SK-N-SH (cell line): ENCODE results near the gene IDH3G. TPM values are rescaled to one million over a fixed set of nuclear protein-coding genes. Genes with fewer than 3 reads are reported as not detected.

Experiments
- CTCF ChIA-PET: fragments of 300-600, 350-600 bp; formaldehyde crosslinking; extraction: SDS; loops from one replicate; lab custom pipeline; 2021; lab: Yijun Ruan, JAX
- POLR2A ChIA-PET: fragments of 350-600 bp; sonication (Branson Sonifier 250); formaldehyde crosslinking; extraction: SDS; loops from one replicate; lab custom pipeline; 2020; ENCODE audit warnings: antibody characterized with exemption, inconsistent platforms; lab: Yijun Ruan, JAX
- DNase-seq: peaks from one replicate; pipeline ENCODE4 v3.0.0; 2012
- H2AFZ ChIP-seq: fragments of 200-600 bp; sonication (generic); 2 replicates; pipeline ENCODE4 v1.8.1; 2016; ENCODE audit warnings: antibody characterized with exemption, mild to moderate bottlenecking, low read depth
- H3F3A ChIP-seq: fragments of 200-600 bp; sonication (generic); replicated peaks from 2 replicates; pipeline ENCODE3; 2016; ENCODE audit warnings: antibody characterized with exemption, mild to moderate bottlenecking; ENCODE audit not compliant: insufficient read depth
- H3K27ac ChIP-seq, 2 experiments: fragments of 200-500 bp in 1 of 2; fragments of 200-600 bp in 1 of 2; sonication (Bioruptor generic) in 1 of 2; sonication (generic), shearing (Covaris generic) in 1 of 2; 2 replicates each; pipeline versions ENCODE4 v1.5.1 to v1.6.1; 2014 to 2016; ENCODE audit warnings: low read depth in 2 of 2, inconsistent platforms in 1 of 2, low read length in 1 of 2, mild to moderate bottlenecking in 1 of 2, mixed read lengths in 1 of 2
- H3K27me3 ChIP-seq: fragments of 200-600 bp; sonication (generic), shearing (Covaris generic); 2 replicates; pipeline ENCODE4 v1.6.1; 2016; ENCODE audit warnings: mixed run types; ENCODE audit not compliant: insufficient read depth
- H3K36me3 ChIP-seq, 2 experiments: fragments of 200-500 bp in 1 of 2; fragments of 200-600 bp in 1 of 2; sonication (Bioruptor generic) in 1 of 2; sonication (generic) in 1 of 2; replicated peaks in 1 of 2; 2 replicates each; pipeline versions ENCODE3 to v1.5.1; 2014 to 2016; ENCODE audit warnings: low read length in 1 of 2, mild to moderate bottlenecking in 1 of 2; ENCODE audit not compliant: insufficient read depth in 2 of 2, control insufficient read depth in 1 of 2
- H3K4me1 ChIP-seq, 2 experiments: fragments of 200-500 bp in 1 of 2; fragments of 200-600 bp in 1 of 2; sonication (Bioruptor generic) in 1 of 2; sonication (generic), shearing (Covaris generic) in 1 of 2; 2 replicates each; pipeline versions ENCODE4 v1.5.1 to v1.6.1; 2014 to 2016; ENCODE audit warnings: low read depth in 1 of 2, low read length in 1 of 2, mixed run types in 1 of 2; ENCODE audit not compliant: insufficient read depth in 2 of 2, control insufficient read depth in 1 of 2
- H3K4me2 ChIP-seq: fragments of 200-600 bp; sonication (generic), shearing (Covaris generic); 2 replicates; pipeline ENCODE4 v1.6.1; 2017; ENCODE audit warnings: mixed run types
- H3K4me3 ChIP-seq, 2 experiments: fragments of 200-500 bp in 1 of 2; fragments of 200-600 bp in 1 of 2; sonication (Bioruptor generic) in 1 of 2; sonication (generic), shearing (Covaris generic) in 1 of 2; 2 replicates each; pipeline versions ENCODE4 v1.5.1 to v1.8.1; 2014 to 2016; ENCODE audit warnings: low read depth in 2 of 2, inconsistent platforms in 1 of 2, low read length in 1 of 2, mild to moderate bottlenecking in 1 of 2, mixed read lengths in 1 of 2, moderate library complexity in 1 of 2
- H3K79me2 ChIP-seq: fragments of 200-600 bp; sonication (generic); 2 replicates; pipeline ENCODE4 v1.8.1; 2017; ENCODE audit warnings: mild to moderate bottlenecking; ENCODE audit not compliant: insufficient read depth
- H3K9ac ChIP-seq: fragments of 200-600 bp; sonication (generic); 2 replicates; pipeline ENCODE4 v1.6.1; 2017; ENCODE audit warnings: mixed run types
- H3K9me2 ChIP-seq: fragments of 200-600 bp; sonication (generic); 2 replicates; pipeline ENCODE4 v1.6.1; 2017; ENCODE audit warnings: mixed run types
- H3K9me3 ChIP-seq: fragments of 200-600 bp; sonication (generic); 2 replicates; pipeline ENCODE4 v1.6.1; 2017; ENCODE audit warnings: mixed run types, mild to moderate bottlenecking, moderate library complexity
- H4K20me1 ChIP-seq: fragments of 200-600 bp; sonication (generic); 2 replicates; pipeline ENCODE4 v1.6.1; 2017; ENCODE audit warnings: mild to moderate bottlenecking, mixed run types; ENCODE audit not compliant: insufficient read depth
- CHD2 ChIP-seq: fragments of 150-350 bp; IDR thresholded peaks from 2 replicates; pipeline ENCODE4 v1.6.1; 2018; ENCODE audit warnings: low read length; ENCODE audit not compliant: partially characterized antibody
- CTCF ChIP-seq: fragments of 200-600 bp; sonication (generic); IDR thresholded peaks from 2 replicates; pipeline ENCODE4 v1.6.1; 2017; ENCODE audit warnings: antibody characterized with exemption, mild to moderate bottlenecking, moderate library complexity
- ELF1 ChIP-seq: IDR thresholded peaks from 2 replicates; pipeline ENCODE4 v1.4.0; 2012
- FOSL2 ChIP-seq: IDR thresholded peaks from 2 replicates; pipeline ENCODE4 v1.4.0; 2012; ENCODE audit warnings: low read depth, mild to moderate bottlenecking, moderate library complexity, borderline replicate concordance
- FOXJ3 ChIP-seq: sonication (generic); formaldehyde crosslinking; IDR thresholded peaks from 2 replicates; pipeline ENCODE4 v1.5.1; 2020; ENCODE audit warnings: mild to moderate bottlenecking, missing genetic modification reagents
- GABPA ChIP-seq: IDR thresholded peaks from 2 replicates; pipeline ENCODE4 v1.4.0; 2012; ENCODE audit warnings: low read depth, mild to moderate bottlenecking
- JUND ChIP-seq: IDR thresholded peaks from 2 replicates; pipeline ENCODE4 v1.4.0; 2012
- MAX ChIP-seq: IDR thresholded peaks from 2 replicates; pipeline ENCODE4 v1.4.0; 2012; ENCODE audit warnings: low read depth
- MEF2A ChIP-seq: IDR thresholded peaks from 2 replicates; pipeline ENCODE4 v1.4.0; 2012; ENCODE audit warnings: low read depth, borderline replicate concordance
- MXI1 ChIP-seq: IDR thresholded peaks from 2 replicates; pipeline ENCODE4 v1.6.1; 2012; ENCODE audit warnings: mild to moderate bottlenecking, low read depth, low read length, improper control_type of control experiment
- NRF1 ChIP-seq: IDR thresholded peaks from 2 replicates; pipeline ENCODE4 v1.6.1; 2012; ENCODE audit warnings: low read depth, mild to moderate bottlenecking, low read length
- POLR2AphosphoS5 ChIP-seq: IDR thresholded peaks from 2 replicates; pipeline ENCODE4 v1.6.1; 2012; ENCODE audit warnings: low read depth, low read length
- RCOR1 ChIP-seq: fragments of 150-350 bp; IDR thresholded peaks from 2 replicates; pipeline ENCODE4 v1.6.1; 2017; ENCODE audit warnings: antibody characterized with exemption, low read length
- REST ChIP-seq: IDR thresholded peaks from 2 replicates; pipeline ENCODE4 v1.6.1; 2012; ENCODE audit warnings: mild to moderate bottlenecking, low read depth, low read length, moderate library complexity
- RFX5 ChIP-seq: IDR thresholded peaks from 2 replicates; pipeline ENCODE4 v1.6.1; 2012; ENCODE audit warnings: mild to moderate bottlenecking, improper control_type of control experiment, low read length
- SMC3 ChIP-seq: IDR thresholded peaks from 2 replicates; pipeline ENCODE4 v1.6.1; 2012; ENCODE audit warnings: low read depth, low read length, improper control_type of control experiment
- TAF1 ChIP-seq: IDR thresholded peaks from 2 replicates; pipeline ENCODE4 v1.6.1; 2012; ENCODE audit warnings: low read depth, mild to moderate bottlenecking, low read length, moderate library complexity, borderline replicate concordance
- YY1 ChIP-seq: IDR thresholded peaks from 2 replicates; pipeline ENCODE4 v1.4.0; 2012; ENCODE audit warnings: low read depth, mild to moderate bottlenecking
- ZBTB33 ChIP-seq: IDR thresholded peaks from 2 replicates; pipeline ENCODE4 v1.4.0; 2012; ENCODE audit warnings: low read depth, borderline replicate concordance
- WGBS: methylation state at CpG from one replicate; pipeline ENCODE4 v1.1.6; 2017; ENCODE audit warnings: low lambda C conversion rate; 5-methylcytosine and 5-hydroxymethylcytosine counted together
- polyA plus RNA-seq, 3 experiments: library from polyadenylated mRNA; depleted of rRNA; stranded (reverse); fragments of >200 nt; gene quantifications; 2 replicates each; pipeline ENCODE4 v1.2.3, GENCODE V29; 2012

IDH3G gene
- polyA plus RNA-seq, 1 of the 3 experiments (the other 2 are of a cell fraction) = 107 TPM

GRCh38 chrX:153766871-153767673, 27.1 kb downstream of the IDH3G start:
- H3K36me3 ChIP-seq = peaks cover 0 to 4% of the 10 kb centered on the region in 2 experiments
- no peaks in the 10 kb centered on the region for H3K9me3 ChIP-seq
- no peak overlapping the region for H2AFZ ChIP-seq
- H3F3A ChIP-seq = no peaks in the 10 kb centered on the region
- peaks cover 6% of the 10 kb centered on the region; the same call in 1 of the 2 replicates for H3K79me2 ChIP-seq
- peaks cover 9% of the 10 kb centered on the region; the same call in 1 of the 2 replicates for H4K20me1 ChIP-seq
- TF ChIP-seq REST = no peak
- TF ChIP-seq ELF1 = no peak
- TF ChIP-seq GABPA = no peak
- TF ChIP-seq CTCF = no peak
- no peak for TF ChIP-seq POLR2AphosphoS5
- TF ChIP-seq TAF1 = no peak
- no peak for TF ChIP-seq RCOR1
- no peak for TF ChIP-seq CHD2
- no peak for TF ChIP-seq FOXJ3 (CRISPR knock-in tag)
- no peak for TF ChIP-seq RFX5
- TF ChIP-seq MXI1 = no peak
- no peak for TF ChIP-seq JUND
- no peak for TF ChIP-seq FOSL2
- no peak for TF ChIP-seq MEF2A
- TF ChIP-seq SMC3 = no peak
- TF ChIP-seq YY1 = no peak
- TF ChIP-seq MAX = no peak
- no peak for TF ChIP-seq NRF1
- TF ChIP-seq ZBTB33 = no peak
- H3K4me2 ChIP-seq = peak overlapping the region; percentile 79; the same call in 1 of the 2 replicates
- H3K27me3 ChIP-seq = no peaks in the 10 kb centered on the region
- H3K9me2 ChIP-seq = no peaks in the 10 kb centered on the region
- ChIA-PET POLR2A (interaction anchor here (1.1 kb wide), 1 partner anchor 204 kb away, joined by 3 read pairs; no protein-coding TSS in a partner anchor), CTCF (interaction anchor here (1.0 to 10.2 kb wide), 4 partner anchors 11 to 181 kb away, joined by 3 to 134 read pairs (median 6); partner anchors contain the start of gene RENBP)
- 0 out of 4 replicates have a peak overlapping the region, but pooled peaks of 1 of the 2 experiments have one; percentile 1 for H3K27ac ChIP-seq
- WGBS = 48% methylated on average over 16 of the region's 56 CpGs
- DNase-seq = peak; percentile 38
- H3K4me1 ChIP-seq = peaks cover 2 to 27% of the 10 kb centered on the region in 2 experiments; a peak in 1 of 4 replicates
- H3K9ac ChIP-seq = no peak overlapping the region
- H3K4me3 ChIP-seq = no peak overlapping the region
